Aorta (tissue), 5 donors: ENCODE results near the gene CCT4. TPM values are rescaled to one million over a fixed set of nuclear protein-coding genes. Genes with fewer than 3 reads are reported as not detected.
"Not testable (repeated sequence)": the region's sequence is repeated elsewhere in the genome, so short reads cannot be mapped to it uniquely, and the experiment has no call there.

ENCODE experiments used
- ATAC-seq: fragments of 200-7000 bp; cut with Tn5 transposase; one replicate; pipeline ENCODE4 v1.9.1; 2022; ENCODE audit warnings: moderate library complexity; ENCODE audit not compliant: low FRiP score
- DNase-seq, 2 donors: peaks; one replicate each; pipeline ENCODE4 v3.0.0-alpha.2; 2020
- H3K27ac ChIP-seq, 2 donors: one replicate each; pipeline ENCODE4 v1.5.1; 2013; ENCODE audit warnings: low read length in 2 of 2, mild to moderate bottlenecking in 2 of 2, moderate library complexity in 2 of 2, control low read depth in 1 of 2, inconsistent platforms in 1 of 2, low read depth in 1 of 2
- H3K27me3 ChIP-seq, 2 donors: one replicate each; pipeline ENCODE4 v1.6.1; 2013; ENCODE audit warnings: control low read depth in 1 of 2, low read length in 1 of 2, mild to moderate bottlenecking in 1 of 2, moderate library complexity in 1 of 2; ENCODE audit not compliant: insufficient read depth in 2 of 2, control insufficient read depth in 1 of 2
- H3K36me3 ChIP-seq, 2 donors: one replicate each; pipeline ENCODE4 v1.6.1; 2013; ENCODE audit warnings: control low read depth in 1 of 2, low read length in 1 of 2, mild to moderate bottlenecking in 1 of 2; ENCODE audit not compliant: insufficient read depth in 2 of 2, control insufficient read depth in 1 of 2
- H3K4me1 ChIP-seq, 2 donors: one replicate each; pipeline ENCODE4 v1.6.1; 2013; ENCODE audit warnings: low read length in 2 of 2, control low read depth in 1 of 2, mild to moderate bottlenecking in 1 of 2, moderate library complexity in 1 of 2; ENCODE audit not compliant: insufficient read depth in 2 of 2, control insufficient read depth in 1 of 2
- H3K4me3 ChIP-seq, 2 donors: one replicate each; pipeline ENCODE4 v1.5.1; 2013; ENCODE audit warnings: low read length in 2 of 2, control low read depth in 1 of 2, mild to moderate bottlenecking in 1 of 2
- H3K9me3 ChIP-seq: one replicate; pipeline ENCODE4 v1.6.1; 2013; ENCODE audit warnings: mild to moderate bottlenecking, low read length; ENCODE audit not compliant: control insufficient read depth
- WGBS, 2 donors: extraction: QIAGEN DNeasy Blood & Tissue Kit; methylation state at CpG; one replicate each; pipeline ENCODE4 v1.1.7; 2013; 5-methylcytosine and 5-hydroxymethylcytosine counted together
- intact Hi-C, 2 donors: fragments of 100-400 bp; cut with DNase I; formaldehyde crosslinking; loops; one replicate each; pipeline versions ENCODE4 v1.14.2 to v1.15.0; 2022
- polyA plus RNA-seq, 2 donors: library from polyadenylated mRNA; stranded (reverse); fragments of 200-250 nt; gene quantifications; one replicate each; pipeline ENCODE4 v1.2.3, GENCODE V29; 2013
- total RNA-seq, 2 donors: library from RNA; stranded (reverse); fragmentation: NEBNext Ultra II Directional; extraction: Animal tissue kit (Norgen Biotek cat#: 25700); gene quantifications; one replicate each; pipeline ENCODE4 v1.2.1, GENCODE V29; 2021
- donor health status: healthy with polysubstance abuse.
- donor health status: Bipolar disorder and iron deficiency.
- donor health status: DM: no; HTN: no; CAD: no.
- donor health status: DM: no; HTN: no; CAD: no.
- donor health status: DM: yes; HTN: yes; CAD: no.

The CCT4 gene
- total and polyA plus RNA-seq, 4 donors = 57.0 to 99.1 (median 74.1) TPM

GRCh38 chr2:61887717-61888266 is 664 bp downstream of the CCT4 start:
- Histone ChIP-seq H3K4me3 (peak overlapping the region; percentile 82 to 92), H3K9me3 (no peaks in the 10 kb centered on the region), H3K27me3 (no peaks in the 10 kb centered on the region), H3K4me1 (no peaks in the 10 kb centered on the region), H3K27ac (peak overlapping the region; percentile 62 to 92), H3K36me3 (peaks cover 0 to 3% of the 10 kb centered on the region in 2 donors)
- ATAC-seq (no peak), DNase-seq (no peak)
- WGBS, 2 donors = 0% methylated on average over 18 of the region's 18 CpGs
- intact Hi-C loops = loop anchor here (2.0 to 10.0 kb wide), 3 partner anchors 33 to 415 kb away; partner anchors contain the start of genes XPO1 (in 2 of the 2), FAM161A (in 1 of the 2) and USP34 (in 1 of the 2)

- H3K9me3 ChIP-seq = no peaks in the 10 kb centered on the region
- intact Hi-C loops = loop anchor here (5.0 to 10.0 kb wide), 2 partner anchors 351 to 414 kb away; partner anchors contain the start of genes XPO1 (in 2 of the 2) and USP34 (in 1 of the 2)
- no peak for DNase-seq
- ATAC-seq = no peak
- no peak overlapping the region for H3K4me3 ChIP-seq
- WGBS, 2 donors = 89 to 94% methylated on average over 18 of the region's 18 CpGs
- no peaks in the 10 kb centered on the region for H3K27me3 ChIP-seq
- no peaks in the 10 kb centered on the region for H3K4me1 ChIP-seq
- H3K27ac ChIP-seq = no peak overlapping the region
- H3K36me3 ChIP-seq = peaks cover 0 to 3% of the 10 kb centered on the region in 2 donors
These were observed 2.4 kb downstream of the CCT4 start for GRCh38 chr2:61885896-61886603.

GRCh38 chr2:61882850-61883249 is 5.6 kb downstream of the CCT4 start:
- Histone ChIP-seq H3K4me3 (no peak overlapping the region), H3K27ac (no peak overlapping the region), H3K36me3 (peaks cover 1 to 3% of the 10 kb centered on the region in 2 donors), H3K9me3 (no peaks in the 10 kb centered on the region), H3K4me1 (no peaks in the 10 kb centered on the region), H3K27me3 (no peaks in the 10 kb centered on the region)
- WGBS, 2 donors = 87 to 92% methylated on average over 5 of the region's 5 CpGs
- DNase-seq (no peak), ATAC-seq (no peak)
- intact Hi-C loops = loop anchor here (10.0 kb wide), 1 partner anchor 348 kb away; the partner anchor contains the start of gene XPO1 (in 2 of the 2)

- WGBS, 2 donors = 95 to 99% methylated on average over 3 to 4 of the region's 4 CpGs
- intact Hi-C loops, H3K36me3 ChIP-seq: not testable (repeated sequence)
These were observed 9.1 kb downstream of the CCT4 start for GRCh38 chr2:61879351-61879750.

GRCh38 chr2:61878761-61879160 is 9.7 kb downstream of the CCT4 start:
- Histone ChIP-seq H3K4me1 (no peaks in the 10 kb centered on the region), H3K4me3 (no peak overlapping the region), H3K36me3 (peaks cover 2 to 6% of the 10 kb centered on the region in 2 donors), H3K27ac (no peak overlapping the region), H3K27me3 (no peaks in the 10 kb centered on the region), H3K9me3 (no peaks in the 10 kb centered on the region)
- 93 to 94% methylated on average over 3 of the region's 3 CpGs for WGBS, 2 donors
- intact Hi-C loops = no loop called here
- no peak for DNase-seq
- ATAC-seq = no peak

More at GRCh38 chr2:61879351-61879750, 9.1 kb downstream of the CCT4 start:
- H3K27me3 ChIP-seq, H3K4me1 ChIP-seq, H3K4me3 ChIP-seq, ATAC-seq, H3K9me3 ChIP-seq, DNase-seq, H3K27ac ChIP-seq: not testable (repeated sequence)

- no peak overlapping the region for H3K4me3 ChIP-seq
- no peaks in the 10 kb centered on the region for H3K9me3 ChIP-seq
- H3K36me3 ChIP-seq = peaks cover 3 to 4% of the 10 kb centered on the region in 2 donors
- no peak for ATAC-seq
- WGBS, 2 donors = 59 to 60% methylated on average over 4 of the region's 4 CpGs
- no peaks in the 10 kb centered on the region for H3K27me3 ChIP-seq
- intact Hi-C loops = no loop called here
- DNase-seq = no peak
- no peaks in the 10 kb centered on the region for H3K4me1 ChIP-seq
- H3K27ac ChIP-seq = no peak overlapping the region
These were observed 10.7 kb downstream of the CCT4 start for GRCh38 chr2:61877571-61878245.

GRCh38 chr2:61876400-61876799 is 12.1 kb downstream of the CCT4 start:
- WGBS, 2 donors = 82 to 83% methylated on average over 1 of the region's 1 CpG
- H3K36me3 ChIP-seq = peaks cover 5 to 7% of the 10 kb centered on the region in 2 donors
- no peak overlapping the region for H3K27ac ChIP-seq
- intact Hi-C loops = no loop called here
- H3K4me3 ChIP-seq = no peak overlapping the region
- H3K4me1 ChIP-seq = no peaks in the 10 kb centered on the region
- DNase-seq (no peak), ATAC-seq (no peak)
- H3K27me3 ChIP-seq = no peaks in the 10 kb centered on the region
- no peaks in the 10 kb centered on the region for H3K9me3 ChIP-seq

GRCh38 chr2:61866482-61867089 is 21.9 kb downstream of the CCT4 start:
- H3K27ac ChIP-seq, intact Hi-C loops, H3K4me3 ChIP-seq, ATAC-seq, DNase-seq, H3K4me1 ChIP-seq, H3K27me3 ChIP-seq, H3K36me3 ChIP-seq, H3K9me3 ChIP-seq: not testable (repeated sequence)
- WGBS, 2 donors = 97 to 98% methylated on average over 14 of the region's 14 CpGs
